K562 (cell line): Measurements from ENCODE around the gene KCNG4. TPM values are rescaled to one million over a fixed set of nuclear protein-coding genes. Genes with fewer than 3 reads are reported as not detected.
A peak's percentile ranks its signal among the peaks of the same experiment; 100 is the strongest.

Experiments used
- ATAC-seq: fragments of 200-7000 bp; cut with Tn5 transposase; 3 replicates; pipeline ENCODE4 v1.9.1; 2020; ENCODE audit warnings: moderate library complexity
- BruUV-seq: library from RNA; stranded (reverse); fragments of 400-500 nt; replicated peaks from 2 replicates; lab custom pipeline; 2021; lab: Mats Ljungman, UMichigan
- CTCF ChIA-PET: fragments of 300-600 bp; formaldehyde crosslinking; extraction: SDS; loops from one replicate; lab custom pipeline; 2021; ENCODE audit warnings: low intra/inter-chr PET ratio; lab: Yijun Ruan, JAX
- POLR2A ChIA-PET: fragments of 300-600, 350-650 bp; sonication (Branson Sonifier 250); formaldehyde crosslinking; extraction: SDS; loops from one replicate; lab custom pipeline; 2021; ENCODE audit warnings: antibody characterized with exemption, inconsistent platforms; lab: Yijun Ruan, JAX
- DNase-seq, 4 experiments: peaks; one replicate each; pipeline versions ENCODE4 v3.0.0 to v3.0.0-alpha.2; 2011 to 2018; ENCODE audit warnings: low spot score in 3 of 4, mixed read lengths in 3 of 4; ENCODE audit errors: extremely low read depth in 1 of 4
- FAIRE-seq: peaks from 2 replicates; lab custom pipeline; 2011; peaks lifted over from hg19 to GRCh38; lab: Jason Lieb, UNC
- H2AFZ ChIP-seq: 2 replicates; pipeline ENCODE4 v1.6.0; 2011; ENCODE audit warnings: low read depth, low read length, control low read depth, inconsistent platforms
- H3K27ac ChIP-seq: fragments of 200-600 bp; 3 replicates; pipeline ENCODE4 v1.8.0; 2011; ENCODE audit warnings: low read depth, mild to moderate bottlenecking, control low read depth, inconsistent platforms, low read length, moderate library complexity, mixed read lengths; ENCODE audit errors: extremely low read depth
- H3K27me3 ChIP-seq, 2 experiments: fragments of 300-600 bp in 1 of 2; 2 replicates in 1 of 2; 3 replicates in 1 of 2; pipeline versions ENCODE4 v1.6.0 to v1.8.0; 2011; ENCODE audit warnings: inconsistent platforms in 2 of 2, low read length in 2 of 2, mild to moderate bottlenecking in 1 of 2, mixed read lengths in 1 of 2, moderate library complexity in 1 of 2; ENCODE audit not compliant: control insufficient read depth in 2 of 2, insufficient read depth in 2 of 2
- H3K36me3 ChIP-seq: fragments of 300-600 bp; 3 replicates; pipeline ENCODE4 v1.8.0; 2011; ENCODE audit warnings: mild to moderate bottlenecking, low read length, inconsistent platforms; ENCODE audit not compliant: control insufficient read depth, insufficient read depth
- H3K4me1 ChIP-seq, 2 experiments: fragments of 200-600 bp in 1 of 2; replicated peaks in 1 of 2; 2 replicates in 1 of 2; 3 replicates in 1 of 2; pipeline versions ENCODE4 v1.5.1 to v1.8.0; 2011; ENCODE audit warnings: inconsistent platforms in 2 of 2, low read length in 2 of 2, mild to moderate bottlenecking in 1 of 2, mixed read lengths in 1 of 2, moderate library complexity in 1 of 2; ENCODE audit not compliant: control insufficient read depth in 2 of 2, insufficient read depth in 2 of 2
- H3K4me2 ChIP-seq: 2 replicates; pipeline ENCODE4 v1.6.1; 2011; ENCODE audit warnings: low read length, control low read depth, inconsistent platforms, mixed read lengths; ENCODE audit not compliant: insufficient read depth
- H3K4me3 ChIP-seq: fragments of 200-600 bp; sonication (generic), shearing (Covaris generic); 2 replicates; pipeline ENCODE4 v1.5.1; 2016; ENCODE audit warnings: control low read depth, inconsistent platforms
- H3K79me2 ChIP-seq: fragments of 200-600 bp; 3 replicates; pipeline ENCODE4 v1.8.0; 2011; ENCODE audit warnings: low read length, inconsistent platforms; ENCODE audit not compliant: control insufficient read depth, insufficient read depth
- H3K9ac ChIP-seq, 2 experiments: 2 replicates each; pipeline versions ENCODE4 v1.6.0 to v1.6.1; 2011; ENCODE audit warnings: low read depth in 2 of 2, low read length in 2 of 2, control low read depth in 1 of 2, inconsistent platforms in 1 of 2, mild to moderate bottlenecking in 1 of 2, mixed read lengths in 1 of 2; ENCODE audit not compliant: insufficient read depth in 1 of 2
- H3K9me1 ChIP-seq: one replicate; pipeline ENCODE4 v1.6.0; 2011; ENCODE audit warnings: inconsistent platforms, mild to moderate bottlenecking, low read length, moderate library complexity; ENCODE audit not compliant: control insufficient read depth, insufficient read depth
- H3K9me3 ChIP-seq: replicated peaks from 2 replicates; pipeline ENCODE4 v1.5.1; 2011; ENCODE audit warnings: low read depth, low read length, inconsistent platforms; ENCODE audit not compliant: control insufficient read depth, insufficient read depth
- H4K20me1 ChIP-seq: replicated peaks from 2 replicates; pipeline ENCODE4 v1.6.1; 2011; ENCODE audit warnings: low read length, inconsistent platforms, mixed read lengths; ENCODE audit not compliant: control insufficient read depth, insufficient read depth
- CBFA2T2 ChIP-seq: fragments of 450-650 bp; conservative IDR thresholded peaks from 2 replicates; pipeline ENCODE4 v1.6.1; 2017; ENCODE audit warnings: mild to moderate bottlenecking
- HSF4 ChIP-seq: fragments of 250-450 bp; sonication (Bioruptor Pico); IDR thresholded peaks from 2 replicates; pipeline ENCODE4 v2.1.2; 2022; ENCODE audit warnings: mild to moderate bottlenecking, moderate library complexity, borderline replicate concordance
- MEF2D ChIP-seq: conservative IDR thresholded peaks from 2 replicates; pipeline ENCODE4 v1.6.1; 2016; ENCODE audit warnings: low read depth, missing genetic modification characterization, missing compliant biosample characterization
- NR2F6 ChIP-seq: fragments of 450-650 bp; formaldehyde crosslinking; IDR thresholded peaks from 2 replicates; pipeline ENCODE4 v1.4.0; 2020; ENCODE audit warnings: mild to moderate bottlenecking
- RBM25 ChIP-seq: fragments of 200-400 bp; formaldehyde crosslinking; IDR thresholded peaks from 2 replicates; pipeline ENCODE4 v1.6.1; 2018; ENCODE audit warnings: low read length, low read depth, moderate library complexity; ENCODE audit not compliant: severe bottlenecking
- RNF2 ChIP-seq: sonication (generic); IDR thresholded peaks from 2 replicates; pipeline ENCODE4 v1.6.1; 2016
- WGBS: fragments of 100-300 bp; shearing (Covaris generic); methylation state at CpG from one replicate; pipeline ENCODE4 v1.1.6; 2016; ENCODE audit warnings: low coverage, mixed read lengths; ENCODE audit not compliant: insufficient coverage; ENCODE audit errors: missing lambda C conversion rate; 5-methylcytosine and 5-hydroxymethylcytosine counted together
- in situ Hi-C: fragments of 300-500 bp; cut with MboI; formaldehyde crosslinking; loops from 4 replicates; pipeline ENCODE4 v1.15.0; 2018; ENCODE audit warnings: inconsistent platforms, mixed read lengths
- intact Hi-C: fragments of 100-400 bp; cut with micrococcal nuclease; formaldehyde crosslinking; loops from 2 replicates; pipeline ENCODE4 v1.14.2; 2022
- polyA plus RNA-seq, 8 experiments: library from polyadenylated mRNA; depleted of rRNA in 4 of 8; stranded (reverse) in 5 of 8; unstranded in 3 of 8; fragments of >200 nt; fragmentation: Nextera tagmentation in 2 of 8; fragmentation: Illumina TruSeq in 1 of 8; extraction: Ambion mirVana in 2 of 8; extraction: Trizol in 1 of 8; gene quantifications; 2 replicates each; pipeline versions ENCODE4 v1.2.1 to v1.2.3, GENCODE V29; 2011 to 2014; ENCODE audit warnings: inconsistent platforms in 1 of 8, missing spikeins in 1 of 8
- total RNA-seq, 7 experiments: library from RNA; depleted of rRNA in 6 of 7; stranded (reverse); fragments of >200 nt in 6 of 7; fragmentation: Illumina TruSeq in 2 of 7; extraction: Trizol in 2 of 7; gene quantifications; 2 replicates each; pipeline versions ENCODE4 v1.2.1 to v1.2.3, GENCODE V29; 2011 to 2021; ENCODE audit warnings: low replicate concordance in 1 of 7
- TF ChIP-seq, protein P1 (sequence below), 3 experiments: IDR thresholded peaks in 2 of 3; conservative IDR thresholded peaks in 1 of 3; 2 replicates each; pipeline ENCODE4 v1.5.1; 2011 to 2012; ENCODE audit warnings: low read length in 3 of 3, mild to moderate bottlenecking in 3 of 3, control low read depth in 2 of 3, improper control_type of control experiment in 1 of 3, inconsistent platforms in 1 of 3, low read depth in 1 of 3, mixed read lengths in 1 of 3, moderate library complexity in 1 of 3; ENCODE audit not compliant: insufficient read depth in 2 of 3

KCNG4 gene
- total and polyA plus RNA-seq, 9 of the 15 experiments (the other 6 are each of a cell fraction or from before 2014, with no cell fraction given): not detected

DNA sequence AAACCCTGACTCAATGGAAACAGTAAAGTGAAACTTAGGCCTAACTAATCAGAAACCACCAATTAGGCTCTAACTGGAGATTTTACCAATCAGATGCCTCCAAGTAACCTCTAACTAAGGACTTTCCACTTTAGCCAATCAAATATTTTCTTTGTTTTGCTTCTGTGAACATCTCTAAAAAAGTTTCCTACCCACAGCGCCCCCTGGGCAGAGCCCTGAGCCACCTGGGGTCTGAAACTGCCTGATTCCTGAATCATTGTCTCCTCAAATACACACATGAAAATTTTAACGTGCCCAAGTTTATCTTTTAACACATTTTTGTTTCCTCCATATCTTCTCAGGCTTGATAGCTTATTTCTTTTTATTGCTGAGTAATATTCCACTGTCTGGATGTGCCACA lies 29.8 kb downstream of the KCNG4 start:
- no peak overlapping the region for H3K27ac ChIP-seq
- no peak overlapping the region for H3K4me2 ChIP-seq
- TF ChIP-seq MEF2D (no peak), NR2F6 (CRISPR knock-in tag) (no peak), CBFA2T2 (no peak), HSF4 (CRISPR knock-in tag) (no peak), RNF2 (no peak), RBM25 (peak; percentile 4)
- TF ChIP-seq, protein P1, sequence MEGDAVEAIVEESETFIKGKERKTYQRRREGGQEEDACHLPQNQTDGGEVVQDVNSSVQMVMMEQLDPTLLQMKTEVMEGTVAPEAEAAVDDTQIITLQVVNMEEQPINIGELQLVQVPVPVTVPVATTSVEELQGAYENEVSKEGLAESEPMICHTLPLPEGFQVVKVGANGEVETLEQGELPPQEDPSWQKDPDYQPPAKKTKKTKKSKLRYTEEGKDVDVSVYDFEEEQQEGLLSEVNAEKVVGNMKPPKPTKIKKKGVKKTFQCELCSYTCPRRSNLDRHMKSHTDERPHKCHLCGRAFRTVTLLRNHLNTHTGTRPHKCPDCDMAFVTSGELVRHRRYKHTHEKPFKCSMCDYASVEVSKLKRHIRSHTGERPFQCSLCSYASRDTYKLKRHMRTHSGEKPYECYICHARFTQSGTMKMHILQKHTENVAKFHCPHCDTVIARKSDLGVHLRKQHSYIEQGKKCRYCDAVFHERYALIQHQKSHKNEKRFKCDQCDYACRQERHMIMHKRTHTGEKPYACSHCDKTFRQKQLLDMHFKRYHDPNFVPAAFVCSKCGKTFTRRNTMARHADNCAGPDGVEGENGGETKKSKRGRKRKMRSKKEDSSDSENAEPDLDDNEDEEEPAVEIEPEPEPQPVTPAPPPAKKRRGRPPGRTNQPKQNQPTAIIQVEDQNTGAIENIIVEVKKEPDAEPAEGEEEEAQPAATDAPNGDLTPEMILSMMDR (IDR thresholded peaks at IDR 0.05 in 2 of 3, conservative IDR thresholded peaks at IDR 0.05 in 1 of 3; ENCODE audit: insufficient read depth in 2 of 3, low read depth in 1 of 3, low read length in 3 of 3): peak; percentile 22 to 48 (median 39); a peak in 4 of 6 replicates
- in situ Hi-C loops (no loop called here), intact Hi-C loops (no loop called here)
- H2AFZ ChIP-seq: no peak overlapping the region
- peaks cover 6 to 13% of the 10 kb centered on the region in 2 experiments; a peak in 4 of 5 replicates for H3K4me1 ChIP-seq
- ChIA-PET CTCF (no interaction called here), POLR2A (no interaction called here)
- no peak overlapping the region for H3K4me3 ChIP-seq
- DNase-seq (no peak), FAIRE-seq (peak; percentile 32), ATAC-seq (no peak)
- no peaks in the 10 kb centered on the region for H4K20me1 ChIP-seq
- no TSS peak for BruUV-seq
- no peaks in the 10 kb centered on the region for H3K9me3 ChIP-seq
- H3K36me3 ChIP-seq: no peaks in the 10 kb centered on the region
- 3% methylated on average over 2 of the region's 2 CpGs for WGBS
- no peaks in the 10 kb centered on the region for H3K79me2 ChIP-seq
- no peak overlapping the region for H3K9ac ChIP-seq
- H3K9me1 ChIP-seq: no peaks in the 10 kb centered on the region
- H3K27me3 ChIP-seq: peaks cover 16 to 43% of the 10 kb centered on the region in 2 experiments; a peak in 4 of 5 replicates
